ENCODE results near the gene GET4. TPM values are rescaled to one million over a fixed set of nuclear protein-coding genes. Genes with fewer than 3 reads are reported as not detected.
A peak's percentile ranks its signal among the peaks of the same experiment; 100 is the strongest.

Gene GET4
- total and polyA plus RNA-seq, 2 of the 13 experiments (the other 11 are each of a cell fraction or from before 2014, with no cell fraction given) = 28.2 to 35.2 TPM

DNA sequence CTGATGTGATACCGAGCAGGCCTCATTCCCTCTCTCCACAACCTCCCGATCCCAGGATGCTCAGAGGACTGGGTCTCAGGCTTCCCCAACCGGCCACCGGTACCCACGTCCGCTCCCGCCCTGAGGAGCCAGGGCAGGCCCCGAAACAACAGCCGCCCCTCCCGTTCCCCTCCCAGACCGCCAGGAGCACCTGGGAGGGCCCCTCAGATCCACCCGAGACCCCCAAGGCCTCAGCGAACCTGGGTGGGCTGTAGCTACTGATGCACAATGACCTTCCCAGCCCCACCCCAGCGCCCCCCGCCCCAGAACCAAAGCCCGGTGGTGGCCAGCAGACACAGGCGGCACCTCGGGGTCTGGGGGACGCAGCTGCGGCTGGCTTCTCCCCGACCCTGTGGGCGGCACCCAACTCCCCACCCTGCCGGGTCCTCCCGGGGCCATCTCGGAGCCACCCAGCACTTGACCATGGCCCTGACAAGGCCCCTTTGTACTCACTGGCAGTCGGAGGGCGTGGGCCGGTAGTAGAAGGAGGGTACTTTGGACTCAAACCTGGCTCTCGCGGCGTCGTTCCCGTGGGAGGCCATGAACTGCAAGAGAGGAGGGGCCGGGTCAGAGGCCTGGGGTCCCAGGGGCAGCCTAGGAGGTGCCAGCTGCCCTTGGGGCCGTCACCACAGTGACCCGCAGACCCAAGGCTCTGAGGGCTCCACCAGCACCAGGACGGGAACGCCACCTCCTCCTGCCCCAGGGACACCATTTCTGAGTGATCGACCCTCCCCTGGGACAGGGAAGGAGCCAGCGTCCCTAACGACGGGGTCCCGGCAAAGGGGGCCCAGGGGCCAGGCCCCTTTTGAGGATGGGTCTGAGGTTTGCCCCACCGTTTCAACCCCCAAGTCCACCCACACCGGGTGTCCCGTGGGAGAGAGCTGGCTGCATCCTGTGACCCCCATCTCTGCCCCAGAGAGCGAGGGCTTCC lies 50.0 kb downstream of the GET4 start (continued):
- TF ChIP-seq, protein P1, sequence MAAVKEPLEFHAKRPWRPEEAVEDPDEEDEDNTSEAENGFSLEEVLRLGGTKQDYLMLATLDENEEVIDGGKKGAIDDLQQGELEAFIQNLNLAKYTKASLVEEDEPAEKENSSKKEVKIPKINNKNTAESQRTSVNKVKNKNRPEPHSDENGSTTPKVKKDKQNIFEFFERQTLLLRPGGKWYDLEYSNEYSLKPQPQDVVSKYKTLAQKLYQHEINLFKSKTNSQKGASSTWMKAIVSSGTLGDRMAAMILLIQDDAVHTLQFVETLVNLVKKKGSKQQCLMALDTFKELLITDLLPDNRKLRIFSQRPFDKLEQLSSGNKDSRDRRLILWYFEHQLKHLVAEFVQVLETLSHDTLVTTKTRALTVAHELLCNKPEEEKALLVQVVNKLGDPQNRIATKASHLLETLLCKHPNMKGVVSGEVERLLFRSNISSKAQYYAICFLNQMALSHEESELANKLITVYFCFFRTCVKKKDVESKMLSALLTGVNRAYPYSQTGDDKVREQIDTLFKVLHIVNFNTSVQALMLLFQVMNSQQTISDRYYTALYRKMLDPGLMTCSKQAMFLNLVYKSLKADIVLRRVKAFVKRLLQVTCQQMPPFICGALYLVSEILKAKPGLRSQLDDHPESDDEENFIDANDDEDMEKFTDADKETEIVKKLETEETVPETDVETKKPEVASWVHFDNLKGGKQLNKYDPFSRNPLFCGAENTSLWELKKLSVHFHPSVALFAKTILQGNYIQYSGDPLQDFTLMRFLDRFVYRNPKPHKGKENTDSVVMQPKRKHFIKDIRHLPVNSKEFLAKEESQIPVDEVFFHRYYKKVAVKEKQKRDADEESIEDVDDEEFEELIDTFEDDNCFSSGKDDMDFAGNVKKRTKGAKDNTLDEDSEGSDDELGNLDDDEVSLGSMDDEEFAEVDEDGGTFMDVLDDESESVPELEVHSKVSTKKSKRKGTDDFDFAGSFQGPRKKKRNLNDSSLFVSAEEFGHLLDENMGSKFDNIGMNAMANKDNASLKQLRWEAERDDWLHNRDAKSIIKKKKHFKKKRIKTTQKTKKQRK (IDR thresholded peaks at IDR 0.05; ENCODE audit: low read length) = no peak
- TF ChIP-seq ZMYM3 (CRISPR knock-in tag; IDR thresholded peaks at IDR 0.05) = no peak
- TF ChIP-seq ZSCAN29 (CRISPR knock-in tag; conservative IDR thresholded peaks at IDR 0.05) = no peak
- TF ChIP-seq ZNF251 (CRISPR knock-in tag; IDR thresholded peaks at IDR 0.05) = no peak
- TF ChIP-seq ZNF776 (CRISPR knock-in tag; IDR thresholded peaks at IDR 0.05) = no peak
- TF ChIP-seq TAF1 (CRISPR knock-in tag; IDR thresholded peaks at IDR 0.05) = peak; percentile 33; the same call in 1 of the 2 replicates
- peak; percentile 88; the same call in 1 of the 2 replicates for TF ChIP-seq ZNF746 (CRISPR knock-in tag; IDR thresholded peaks at IDR 0.05)
- no peak for TF ChIP-seq RFX5 (IDR thresholded peaks at IDR 0.05; ENCODE audit: low read depth, low read length)
- TF ChIP-seq, protein P2, sequence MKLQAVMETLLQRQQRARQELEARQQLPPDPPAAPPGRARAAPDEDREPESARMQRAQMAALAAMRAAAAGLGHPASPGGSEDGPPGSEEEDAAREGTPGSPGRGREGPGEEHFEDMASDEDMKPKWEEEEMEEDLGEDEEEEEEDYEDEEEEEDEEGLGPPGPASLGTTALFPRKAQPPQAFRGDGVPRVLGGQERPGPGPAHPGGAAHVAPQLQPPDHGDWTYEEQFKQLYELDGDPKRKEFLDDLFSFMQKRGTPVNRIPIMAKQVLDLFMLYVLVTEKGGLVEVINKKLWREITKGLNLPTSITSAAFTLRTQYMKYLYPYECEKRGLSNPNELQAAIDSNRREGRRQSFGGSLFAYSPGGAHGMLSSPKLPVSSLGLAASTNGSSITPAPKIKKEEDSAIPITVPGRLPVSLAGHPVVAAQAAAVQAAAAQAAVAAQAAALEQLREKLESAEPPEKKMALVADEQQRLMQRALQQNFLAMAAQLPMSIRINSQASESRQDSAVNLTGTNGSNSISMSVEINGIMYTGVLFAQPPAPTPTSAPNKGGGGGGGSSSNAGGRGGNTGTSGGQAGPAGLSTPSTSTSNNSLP (IDR thresholded peaks at IDR 0.05; ENCODE audit: low read depth, low read length) = no peak
- TF ChIP-seq RFX1 (IDR thresholded peaks at IDR 0.05) = no peak
- TF ChIP-seq SIN3B (IDR thresholded peaks at IDR 0.05; ENCODE audit: low read length) = no peak
- TF ChIP-seq RNF2 (conservative IDR thresholded peaks at IDR 0.05; ENCODE audit: low read depth) = no peak
- TF ChIP-seq ZNF260 (CRISPR knock-in tag; IDR thresholded peaks at IDR 0.05; ENCODE audit: borderline replicate concordance, low read depth) = no peak
- TF ChIP-seq MXD4 (CRISPR knock-in tag; IDR thresholded peaks at IDR 0.05) = 0 out of 2 replicates have a peak, but pooled peaks have one; percentile 14
- TF ChIP-seq ZMYM2 (CRISPR knock-in tag; IDR thresholded peaks at IDR 0.05) = no peak
- no peak for TF ChIP-seq PAWR (CRISPR knock-in tag; IDR thresholded peaks at IDR 0.05; ENCODE audit: borderline replicate concordance)
- TF ChIP-seq, protein P3, sequence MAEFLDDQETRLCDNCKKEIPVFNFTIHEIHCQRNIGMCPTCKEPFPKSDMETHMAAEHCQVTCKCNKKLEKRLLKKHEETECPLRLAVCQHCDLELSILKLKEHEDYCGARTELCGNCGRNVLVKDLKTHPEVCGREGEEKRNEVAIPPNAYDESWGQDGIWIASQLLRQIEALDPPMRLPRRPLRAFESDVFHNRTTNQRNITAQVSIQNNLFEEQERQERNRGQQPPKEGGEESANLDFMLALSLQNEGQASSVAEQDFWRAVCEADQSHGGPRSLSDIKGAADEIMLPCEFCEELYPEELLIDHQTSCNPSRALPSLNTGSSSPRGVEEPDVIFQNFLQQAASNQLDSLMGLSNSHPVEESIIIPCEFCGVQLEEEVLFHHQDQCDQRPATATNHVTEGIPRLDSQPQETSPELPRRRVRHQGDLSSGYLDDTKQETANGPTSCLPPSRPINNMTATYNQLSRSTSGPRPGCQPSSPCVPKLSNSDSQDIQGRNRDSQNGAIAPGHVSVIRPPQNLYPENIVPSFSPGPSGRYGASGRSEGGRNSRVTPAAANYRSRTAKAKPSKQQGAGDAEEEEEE (CRISPR knock-in tag; IDR thresholded peaks at IDR 0.05; ENCODE audit: borderline replicate concordance) = no peak
- TF ChIP-seq ZNF709 (CRISPR knock-in tag; IDR thresholded peaks at IDR 0.05) = no peak
- no peak for TF ChIP-seq KDM5B (CRISPR knock-in tag; IDR thresholded peaks at IDR 0.05; ENCODE audit: borderline replicate concordance)
- TF ChIP-seq ZNF234 (CRISPR knock-in tag; conservative IDR thresholded peaks at IDR 0.05) = no peak
- no peak for TF ChIP-seq ONECUT2 (CRISPR knock-in tag; IDR thresholded peaks at IDR 0.05)

All from HepG2 (cell line).